Effector memory CD8-positive, alpha-beta T cell (primary cell): ENCODE results near the gene PCDH1.
A peak's percentile ranks its signal among the peaks of the same experiment; 100 is the strongest.

Experiments
- ATAC-seq: fragments of 150-1000 bp; cut with Tn5 transposase; replicated peaks from 2 replicates; pipeline ENCODE4 v1.10.0; 2021; ENCODE audit warnings: mild to moderate bottlenecking, moderate library complexity
- DNase-seq, 3 experiments: peaks; one replicate each; pipeline ENCODE4 v3.0.0; 2021
- H3K27ac Mint-ChIP-seq, 2 donors: one replicate each; pipeline ENCODE4 v1.8.0; 2022; ENCODE audit warnings: mild to moderate bottlenecking in 2 of 2, mixed read lengths in 2 of 2, moderate library complexity in 2 of 2
- H3K27me3 Mint-ChIP-seq, 2 donors: one replicate each; pipeline ENCODE4 v1.8.0; 2022; ENCODE audit warnings: mixed read lengths in 2 of 2
- H3K36me3 Mint-ChIP-seq: one replicate; pipeline ENCODE4 v1.8.0; 2022; ENCODE audit warnings: mild to moderate bottlenecking, moderate library complexity, mixed read lengths; ENCODE audit not compliant: insufficient read depth
- H3K4me1 Mint-ChIP-seq, 2 donors: one replicate each; pipeline ENCODE4 v1.8.0; 2022; ENCODE audit warnings: low read depth in 2 of 2, mixed read lengths in 2 of 2
- H3K4me3 Mint-ChIP-seq, 2 donors: one replicate each; pipeline ENCODE4 v1.8.0; 2022; ENCODE audit warnings: mild to moderate bottlenecking in 2 of 2, mixed read lengths in 2 of 2, moderate library complexity in 2 of 2
- H3K9me3 Mint-ChIP-seq, 2 donors: one replicate each; pipeline ENCODE4 v1.8.0; 2022; ENCODE audit warnings: mixed read lengths in 2 of 2

The PCDH1 gene

DNA sequence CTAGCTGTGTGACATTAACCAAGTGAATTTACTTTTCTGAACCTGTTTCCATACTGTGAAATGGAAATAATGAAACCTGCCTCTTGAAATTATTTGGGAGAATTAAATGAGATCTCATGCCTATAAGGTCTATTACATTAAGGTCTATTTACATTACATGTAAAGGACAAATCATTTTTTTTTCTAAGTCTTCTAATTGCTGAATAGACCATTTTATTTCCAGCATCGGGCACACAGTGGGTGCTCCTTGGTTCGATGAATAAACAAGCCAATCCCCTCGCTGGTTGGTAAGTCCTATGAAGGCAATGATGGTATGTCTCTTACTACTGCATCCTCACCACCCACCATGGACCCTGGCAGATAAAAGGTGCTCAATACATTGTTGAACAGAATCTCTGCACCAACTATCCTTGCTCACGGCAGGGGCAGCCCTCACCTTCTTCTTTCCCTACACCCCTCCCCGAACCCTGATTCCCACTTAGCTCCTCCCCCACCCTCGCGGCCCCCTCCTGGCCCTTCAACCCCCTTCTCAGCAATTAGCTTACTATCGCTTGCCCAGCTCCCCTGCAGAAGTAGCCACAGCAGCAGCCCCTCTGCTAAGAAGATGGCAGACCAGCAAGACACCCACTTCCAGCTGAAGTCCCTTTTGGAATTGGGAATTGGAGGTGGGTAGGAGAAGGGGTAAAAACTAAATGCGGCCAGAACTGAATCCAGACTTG is 3.0 kb downstream of the PCDH1 start:
- H3K4me3 Mint-ChIP-seq: peak overlapping the region; percentile 34 to 40
- H3K9me3 Mint-ChIP-seq: no peaks in the 10 kb centered on the region
- no peak overlapping the region for H3K27ac Mint-ChIP-seq
- peaks cover 24 to 36% of the 10 kb centered on the region in 2 donors for H3K4me1 Mint-ChIP-seq
- DNase-seq: no peak
- H3K36me3 Mint-ChIP-seq: no peaks in the 10 kb centered on the region
- ATAC-seq: no peak
- H3K27me3 Mint-ChIP-seq: peaks cover 60 to 95% of the 10 kb centered on the region in 2 donors

DNA sequence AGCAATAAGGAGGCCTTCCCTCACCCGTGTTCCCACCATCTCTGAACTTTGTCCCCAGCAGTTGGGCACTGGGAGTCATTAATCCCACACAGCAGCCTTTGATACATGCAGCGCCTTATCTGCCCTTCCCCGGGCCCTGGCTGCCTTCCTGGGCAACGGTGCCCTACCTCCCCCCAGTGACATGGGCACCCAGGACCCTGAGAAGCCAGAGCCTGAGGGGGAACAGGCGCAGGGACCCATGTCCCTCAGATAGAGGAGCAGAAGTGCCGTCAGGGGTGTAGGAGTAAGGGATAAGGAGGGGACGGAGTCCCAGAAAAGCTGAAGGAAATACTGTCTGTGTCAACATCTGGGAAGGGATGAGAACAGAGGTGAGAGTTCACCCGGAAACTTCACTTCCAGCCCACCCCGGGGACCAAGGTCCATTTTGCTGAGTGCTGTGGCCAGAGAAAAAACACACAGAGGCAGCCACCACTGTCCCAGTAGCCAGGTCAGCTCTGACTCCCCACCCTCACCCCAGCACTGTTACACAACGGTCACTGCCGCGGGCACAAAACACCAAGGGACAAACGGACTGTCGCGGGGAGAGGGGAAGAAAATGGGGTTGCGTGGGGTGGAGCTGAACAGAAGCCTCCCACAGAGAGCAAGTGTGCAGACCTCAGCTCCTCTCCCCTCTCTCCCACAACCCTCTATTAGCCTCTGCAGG is 3.8 kb downstream of the PCDH1 start:
- Mint-ChIP-seq H3K36me3 (no peaks in the 10 kb centered on the region), H3K4me1 (peaks cover 21 to 33% of the 10 kb centered on the region in 2 donors), H3K27me3 (peaks cover 61 to 95% of the 10 kb centered on the region in 2 donors), H3K9me3 (no peaks in the 10 kb centered on the region), H3K27ac (no peak overlapping the region), H3K4me3 (no peak overlapping the region)
- ATAC-seq (no peak), DNase-seq (no peak)

DNA sequence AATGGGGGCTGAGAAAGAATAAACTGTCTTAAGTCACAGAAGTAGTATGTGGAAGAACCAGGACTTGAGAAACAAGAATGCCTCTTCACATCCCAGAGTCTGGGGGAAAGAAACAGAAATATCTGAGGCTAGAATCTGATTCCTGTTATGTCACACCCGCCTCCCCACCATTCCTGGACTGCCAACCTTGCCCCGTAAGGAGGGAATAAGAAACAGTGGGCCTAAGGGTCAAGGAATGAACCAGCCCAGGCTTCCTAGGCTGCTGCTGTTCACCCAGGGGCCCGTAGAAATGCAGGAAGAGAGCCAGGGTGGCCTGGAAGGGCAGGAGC is 4.3 kb downstream of the PCDH1 start:
- Mint-ChIP-seq H3K27me3 (peaks cover 61 to 95% of the 10 kb centered on the region in 2 donors), H3K4me1 (peaks cover 17 to 28% of the 10 kb centered on the region in 2 donors), H3K9me3 (no peaks in the 10 kb centered on the region), H3K27ac (no peak overlapping the region), H3K36me3 (no peaks in the 10 kb centered on the region), H3K4me3 (no peak overlapping the region)
- no peak for DNase-seq
- ATAC-seq: no peak

DNA sequence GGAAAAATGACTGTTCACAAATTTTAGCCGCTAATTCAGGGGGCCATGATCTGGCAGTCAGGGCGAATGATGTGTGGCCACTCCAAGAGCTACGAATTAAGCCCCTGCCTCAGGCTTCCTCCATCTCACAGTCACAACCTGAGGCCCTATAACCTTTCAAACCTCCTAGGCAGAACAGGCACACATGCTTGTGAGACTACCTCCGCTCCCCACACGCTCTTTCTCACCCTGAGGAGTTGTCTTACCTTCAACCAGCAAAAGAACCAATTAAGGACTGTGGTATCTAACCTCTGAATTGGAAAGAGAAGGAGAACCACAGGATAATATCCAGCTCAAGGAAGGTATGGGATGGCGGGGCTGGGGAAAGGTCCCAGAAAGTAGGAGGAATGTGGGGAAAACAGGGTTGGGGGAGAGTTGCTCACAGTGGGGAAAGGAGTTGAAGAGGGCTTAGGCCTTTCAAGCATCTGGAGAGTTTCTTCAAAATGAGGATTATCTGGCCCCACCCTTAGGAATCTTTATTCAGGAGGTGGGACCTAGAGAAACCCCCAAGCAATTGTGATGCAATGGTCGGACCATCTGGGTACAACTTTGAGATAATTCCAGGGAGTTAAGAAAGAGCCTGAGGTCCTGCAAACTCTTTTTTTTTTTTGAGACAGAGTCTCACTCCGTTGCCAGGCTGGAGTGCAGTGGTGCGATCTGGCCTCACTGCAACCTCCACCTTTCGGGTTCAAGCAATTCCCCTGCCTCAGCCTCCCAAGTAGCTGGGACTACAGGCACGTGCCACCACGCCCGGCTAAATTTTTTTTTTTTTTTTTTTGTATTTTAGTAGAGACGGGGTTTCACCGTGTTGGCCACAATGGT is 5.5 kb downstream of the PCDH1 start:
- H3K27ac Mint-ChIP-seq: no peak overlapping the region
- no peak for DNase-seq

DNA sequence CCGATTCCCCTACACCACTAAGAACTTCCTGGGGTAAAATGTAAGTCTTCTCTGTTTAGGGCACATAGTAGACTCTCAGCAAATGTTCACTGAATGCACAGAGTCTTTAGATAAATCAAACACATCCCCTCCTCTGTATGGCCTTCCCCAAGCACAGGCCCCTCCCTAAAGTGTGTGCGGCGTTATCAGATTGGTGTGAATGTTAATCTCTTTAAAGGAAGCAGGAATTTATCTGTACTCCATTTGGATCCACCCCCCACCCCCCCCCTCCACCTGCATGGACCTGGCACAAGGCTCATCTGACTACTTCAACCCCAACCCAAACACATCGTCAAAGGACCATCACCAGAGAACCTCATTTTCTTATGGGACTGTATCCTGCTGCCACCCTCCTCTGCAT is 6.3 kb downstream of the PCDH1 start:
- Mint-ChIP-seq H3K36me3 (peaks cover 4% of the 10 kb centered on the region), H3K27me3 (peaks cover 54 to 82% of the 10 kb centered on the region in 2 donors), H3K9me3 (no peaks in the 10 kb centered on the region), H3K4me1 (peaks cover 3 to 17% of the 10 kb centered on the region in 2 donors), H3K27ac (no peak overlapping the region), H3K4me3 (no peak overlapping the region)
- no peak for DNase-seq
- no peak for ATAC-seq

More for the DNA sequence above, 5.5 kb downstream of the PCDH1 start:
- H3K9me3 Mint-ChIP-seq: no peaks in the 10 kb centered on the region
- no peak for ATAC-seq
- H3K27me3 Mint-ChIP-seq: peaks cover 61 to 91% of the 10 kb centered on the region in 2 donors
- H3K4me3 Mint-ChIP-seq: no peak overlapping the region
- H3K4me1 Mint-ChIP-seq: peaks cover 11 to 23% of the 10 kb centered on the region in 2 donors
- H3K36me3 Mint-ChIP-seq: peaks cover under 1% of the 10 kb centered on the region

DNA sequence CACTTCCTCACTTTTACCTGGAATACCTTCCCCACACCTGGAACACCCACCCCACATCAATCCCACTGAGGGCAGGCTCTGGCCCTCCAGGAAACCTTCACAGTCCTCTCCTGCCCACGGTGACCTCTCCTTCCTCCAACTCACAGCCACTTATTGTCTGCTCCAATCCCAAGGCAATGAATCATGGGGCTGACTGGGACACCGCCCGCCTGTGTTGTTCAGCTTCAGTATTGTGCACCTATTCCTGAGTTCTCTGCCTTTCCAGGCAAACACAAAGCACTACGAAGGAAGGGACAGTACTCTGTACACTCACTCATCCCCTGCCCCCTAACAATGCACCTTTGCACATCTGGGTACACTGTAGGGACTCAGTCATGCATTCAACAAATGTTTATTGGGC is 7.3 kb downstream of the PCDH1 start:
- no peak overlapping the region for H3K4me3 Mint-ChIP-seq
- H3K27me3 Mint-ChIP-seq: peaks cover 52 to 81% of the 10 kb centered on the region in 2 donors
- no peak overlapping the region for H3K27ac Mint-ChIP-seq
- H3K4me1 Mint-ChIP-seq: peaks cover 2 to 16% of the 10 kb centered on the region in 2 donors
- peaks cover 4% of the 10 kb centered on the region for H3K36me3 Mint-ChIP-seq
- DNase-seq: no peak
- H3K9me3 Mint-ChIP-seq: no peaks in the 10 kb centered on the region
- ATAC-seq: no peak

DNA sequence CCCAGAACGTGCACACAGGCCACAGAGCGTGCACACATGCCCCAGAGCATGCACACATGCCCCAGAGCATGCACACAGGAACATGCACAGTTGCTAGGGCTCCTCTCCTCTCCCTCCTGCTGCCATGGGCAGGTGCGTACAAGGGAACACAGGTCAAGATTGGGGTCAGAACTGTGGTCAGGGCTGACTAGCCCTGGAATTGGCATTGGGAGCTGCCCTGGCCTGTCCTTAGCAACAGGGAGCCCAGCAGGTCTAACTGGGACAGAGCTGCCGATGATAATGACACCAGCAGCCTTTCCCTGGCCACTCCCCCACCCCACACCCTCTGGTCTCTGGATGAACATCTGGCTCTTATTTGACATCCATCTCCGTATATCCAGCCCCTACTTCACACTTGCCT is 8.0 kb downstream of the PCDH1 start:
- Mint-ChIP-seq H3K4me3 (no peak overlapping the region), H3K27ac (peak overlapping the region in 1 of 2 donors; percentile 19), H3K9me3 (no peaks in the 10 kb centered on the region), H3K27me3 (peaks cover 45 to 81% of the 10 kb centered on the region in 2 donors), H3K36me3 (peaks cover 5% of the 10 kb centered on the region), H3K4me1 (peaks cover 2 to 10% of the 10 kb centered on the region in 2 donors)
- DNase-seq: no peak
- no peak for ATAC-seq

DNA sequence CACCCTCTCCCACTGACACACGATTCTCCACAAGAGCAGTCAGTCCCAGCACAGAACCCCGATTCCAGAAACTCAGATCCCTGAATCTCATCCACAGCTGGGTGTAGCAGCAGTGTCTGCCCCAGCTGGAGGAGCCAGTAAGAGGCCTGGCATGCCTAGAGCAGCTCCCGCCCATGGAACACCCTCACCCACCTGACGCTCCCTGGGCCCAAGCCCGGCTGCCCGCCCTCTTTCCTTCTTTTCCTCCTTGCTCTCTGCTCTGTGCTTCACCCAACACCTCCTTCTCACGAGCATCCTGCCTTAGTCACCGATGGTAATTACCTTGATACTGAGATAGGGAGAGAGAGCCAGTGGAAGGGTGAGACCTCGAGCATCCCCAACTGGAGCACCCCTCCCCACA is 8.7 kb downstream of the PCDH1 start:
- DNase-seq (no peak), ATAC-seq (no peak)
- Mint-ChIP-seq H3K4me3 (no peak overlapping the region), H3K4me1 (peaks cover 2 to 6% of the 10 kb centered on the region in 2 donors), H3K9me3 (no peaks in the 10 kb centered on the region), H3K27me3 (peaks cover 38 to 77% of the 10 kb centered on the region in 2 donors), H3K36me3 (peaks cover 8% of the 10 kb centered on the region), H3K27ac (no peak overlapping the region)

DNA sequence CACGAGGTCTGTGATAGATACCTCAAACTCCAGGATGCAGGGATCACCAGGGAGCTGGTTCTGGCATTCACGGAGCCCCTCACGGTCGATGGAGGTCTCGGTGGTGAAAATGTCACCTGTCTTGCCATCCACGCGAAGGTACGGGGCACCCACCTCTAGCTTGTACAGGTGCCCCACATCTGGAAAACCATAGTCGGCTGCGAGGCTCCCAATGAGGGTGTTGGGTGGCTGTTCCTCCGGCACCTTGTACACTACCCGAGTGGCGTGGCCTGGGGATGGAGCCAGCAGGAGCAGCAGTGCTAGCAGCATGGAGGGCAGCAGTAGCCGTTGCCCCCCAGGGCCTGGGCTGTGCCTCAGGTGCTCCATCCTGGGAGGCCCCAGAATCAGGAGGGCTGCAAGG is 9.2 kb downstream of the PCDH1 start:
- no peak overlapping the region for H3K27ac Mint-ChIP-seq
- peaks cover 2 to 6% of the 10 kb centered on the region in 2 donors for H3K4me1 Mint-ChIP-seq
- no peaks in the 10 kb centered on the region for H3K9me3 Mint-ChIP-seq
- ATAC-seq (no peak), DNase-seq (no peak)
- peaks cover 8% of the 10 kb centered on the region for H3K36me3 Mint-ChIP-seq
- H3K27me3 Mint-ChIP-seq: peaks cover 33 to 72% of the 10 kb centered on the region in 2 donors
- H3K4me3 Mint-ChIP-seq: no peak overlapping the region

DNA sequence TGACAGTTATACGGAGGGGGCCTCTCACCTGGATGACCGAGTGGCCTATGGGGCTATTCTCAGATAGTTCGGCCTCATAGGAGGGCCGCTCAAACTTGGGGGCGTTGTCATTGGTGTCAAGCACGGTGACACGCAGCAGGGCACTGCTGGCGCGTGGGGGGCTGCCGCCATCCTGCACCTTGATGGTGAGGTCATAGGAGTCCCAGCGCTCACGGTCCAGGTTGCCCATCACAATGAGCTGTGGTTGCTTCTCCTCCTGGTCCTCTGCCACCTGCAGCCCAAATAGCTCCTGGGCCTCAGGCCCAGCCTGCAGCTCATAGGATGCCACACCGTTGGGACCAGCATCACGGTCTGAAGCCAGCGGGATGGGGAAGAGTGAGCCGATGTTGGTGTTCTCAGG is 9.7 kb downstream of the PCDH1 start:
- Mint-ChIP-seq H3K9me3 (no peaks in the 10 kb centered on the region), H3K4me1 (peaks cover 2 to 6% of the 10 kb centered on the region in 2 donors), H3K27ac (no peak overlapping the region), H3K36me3 (peaks cover 8% of the 10 kb centered on the region), H3K27me3 (peaks cover 28 to 67% of the 10 kb centered on the region in 2 donors), H3K4me3 (no peak overlapping the region)
- DNase-seq: no peak
- ATAC-seq: no peak

DNA sequence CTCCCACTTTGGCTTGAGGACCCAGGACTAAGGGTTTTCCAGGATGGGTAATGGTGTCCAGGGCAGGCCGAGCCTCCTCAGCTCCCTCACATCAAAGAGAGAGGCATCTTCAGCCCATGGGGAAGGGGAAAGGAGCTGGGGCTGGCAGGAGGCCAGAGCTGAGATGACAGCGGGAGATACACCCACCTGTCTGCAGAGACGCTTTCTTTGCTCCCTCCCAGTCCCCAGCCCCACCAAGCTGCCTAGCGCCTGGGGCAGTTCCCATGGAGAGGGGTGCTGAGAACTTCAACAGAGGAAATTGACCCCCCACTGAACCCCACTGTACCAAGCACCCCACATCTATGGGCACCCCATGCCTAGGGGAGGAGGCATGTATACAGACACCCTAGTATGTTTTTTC is 10.6 kb downstream of the PCDH1 start:
- H3K36me3 Mint-ChIP-seq: peaks cover 8% of the 10 kb centered on the region
- no peak overlapping the region for H3K4me3 Mint-ChIP-seq
- peaks cover 2 to 6% of the 10 kb centered on the region in 2 donors for H3K4me1 Mint-ChIP-seq
- ATAC-seq (no peak), DNase-seq (no peak)
- no peaks in the 10 kb centered on the region for H3K9me3 Mint-ChIP-seq
- peaks cover 27 to 58% of the 10 kb centered on the region in 2 donors for H3K27me3 Mint-ChIP-seq
- H3K27ac Mint-ChIP-seq: no peak overlapping the region

DNA sequence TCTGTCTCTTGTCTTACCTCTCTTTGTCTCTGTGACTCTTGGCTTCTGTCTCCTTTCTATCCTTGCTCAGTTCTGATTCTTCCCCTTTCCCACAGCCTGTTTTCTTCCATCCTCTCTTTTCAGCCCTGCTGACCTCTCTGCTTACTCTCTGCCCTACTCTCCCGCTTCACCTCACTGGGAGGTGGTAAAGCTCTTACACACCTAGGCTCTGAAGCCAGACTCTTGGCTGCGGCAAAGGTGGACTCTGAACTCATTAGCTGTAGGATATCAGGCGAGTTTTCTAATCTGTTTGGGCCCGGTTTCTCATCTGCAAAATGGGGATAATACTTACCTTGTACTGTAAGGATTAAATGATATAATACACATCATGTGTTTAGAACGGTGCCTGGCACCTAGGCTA is 11.1 kb downstream of the PCDH1 start:
- peaks cover 2 to 6% of the 10 kb centered on the region in 2 donors for H3K4me1 Mint-ChIP-seq
- no peak overlapping the region for H3K4me3 Mint-ChIP-seq
- H3K27me3 Mint-ChIP-seq: peaks cover 24 to 56% of the 10 kb centered on the region in 2 donors
- DNase-seq (no peak), ATAC-seq (no peak)
- H3K9me3 Mint-ChIP-seq: no peaks in the 10 kb centered on the region
- no peak overlapping the region for H3K27ac Mint-ChIP-seq
- peaks cover 8% of the 10 kb centered on the region for H3K36me3 Mint-ChIP-seq

DNA sequence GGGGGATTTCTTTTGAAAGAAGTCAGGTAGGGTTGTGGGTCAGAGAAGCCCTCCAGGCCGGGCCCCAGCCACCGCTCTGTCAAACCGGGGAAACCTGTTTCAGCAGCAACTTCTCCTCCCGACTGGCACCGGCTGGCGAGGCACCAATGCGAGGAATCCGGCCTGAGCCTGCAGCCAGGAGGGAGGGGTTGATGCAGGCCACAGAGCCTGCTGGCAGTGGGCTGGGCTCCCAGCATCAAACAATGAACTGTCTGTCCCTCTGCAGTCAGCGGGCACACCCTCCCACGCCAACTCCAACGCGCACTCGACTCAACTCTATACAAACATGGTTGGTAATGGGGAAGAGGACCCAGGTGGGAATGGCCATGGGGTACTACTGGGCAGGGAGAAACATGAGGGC is 12.1 kb downstream of the PCDH1 start:
- peaks cover 11% of the 10 kb centered on the region for H3K36me3 Mint-ChIP-seq
- no peaks in the 10 kb centered on the region for H3K9me3 Mint-ChIP-seq
- ATAC-seq (no peak), DNase-seq (no peak)
- H3K27ac Mint-ChIP-seq: no peak overlapping the region
- H3K4me1 Mint-ChIP-seq: peaks cover 2 to 6% of the 10 kb centered on the region in 2 donors
- H3K27me3 Mint-ChIP-seq: peaks cover 22 to 56% of the 10 kb centered on the region in 2 donors
- H3K4me3 Mint-ChIP-seq: no peak overlapping the region
